ENCODE data around the gene PID1.

Gene PID1

DNA sequence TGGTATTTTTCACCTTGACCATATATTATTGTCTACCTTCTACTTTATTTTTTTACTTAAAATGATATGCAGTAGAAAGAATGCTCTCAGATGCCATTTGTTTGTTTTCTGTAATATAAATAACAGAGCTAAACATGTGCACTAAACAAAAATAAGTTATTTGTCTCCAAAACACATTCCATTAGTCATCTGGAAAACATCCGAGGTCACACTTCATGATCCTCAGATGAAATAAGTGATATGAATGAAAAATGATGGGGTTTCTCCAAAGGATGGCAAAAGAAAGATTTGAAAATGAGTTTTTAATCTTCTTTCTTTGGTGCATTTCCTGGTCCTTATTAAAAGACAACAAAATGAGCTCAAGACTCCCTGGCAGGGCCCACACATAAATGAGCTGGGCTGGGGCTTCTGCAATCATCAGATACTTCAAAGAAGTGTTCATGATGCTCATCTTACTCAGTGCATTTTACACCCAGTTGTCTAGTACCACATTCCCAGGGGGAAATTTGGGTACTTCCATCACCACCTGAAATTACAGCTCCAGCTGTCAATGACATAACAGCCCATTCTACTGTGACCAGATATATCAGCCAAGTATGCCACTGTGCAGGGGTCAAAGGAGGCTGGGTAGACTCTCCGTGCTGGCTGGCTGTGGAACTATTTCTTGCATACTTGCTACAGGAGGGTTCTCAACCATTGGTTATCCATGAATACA, 283.5 kb downstream of the PID1 start:
- DNase-seq: no peak

DNA sequence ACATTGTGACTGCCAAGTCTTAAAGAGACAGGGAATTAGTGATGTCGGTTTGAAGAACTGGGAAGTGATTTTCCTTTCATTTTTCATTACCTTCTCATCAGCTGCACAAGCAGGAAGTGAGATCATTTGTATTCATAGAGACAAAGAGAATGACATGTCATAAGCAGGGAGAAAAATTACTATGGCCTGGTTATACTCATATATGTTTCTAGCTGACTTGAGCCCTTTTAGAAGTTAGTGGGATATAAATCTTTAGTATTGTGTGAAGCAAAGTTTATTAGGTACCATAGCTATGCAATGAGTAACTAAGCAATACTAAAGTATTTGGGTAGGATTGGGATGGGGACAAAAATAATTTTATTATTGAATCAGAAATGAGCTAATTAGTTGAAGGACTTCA, 284.1 kb downstream of the PID1 start:
- DNase-seq: no peak

DNA sequence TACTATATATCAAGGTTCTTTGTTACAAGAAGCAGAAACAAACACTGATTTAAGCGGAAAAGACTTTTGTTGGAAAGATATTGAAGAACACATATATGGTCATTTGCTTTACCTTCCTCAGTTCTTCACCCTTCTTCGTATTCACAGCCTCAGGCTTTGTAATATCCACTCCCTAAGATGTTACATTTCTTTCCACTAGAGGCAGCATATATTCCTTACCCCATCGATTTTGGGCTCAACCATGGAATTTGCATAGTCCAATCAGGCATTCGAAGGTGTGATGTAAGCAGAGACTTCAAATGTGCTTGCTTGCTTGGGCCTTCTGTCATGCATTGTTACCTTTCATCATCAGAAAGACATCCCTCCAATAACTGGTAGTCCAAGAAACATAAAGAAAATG, 287.4 kb downstream of the PID1 start:
- no peak for DNase-seq

DNA sequence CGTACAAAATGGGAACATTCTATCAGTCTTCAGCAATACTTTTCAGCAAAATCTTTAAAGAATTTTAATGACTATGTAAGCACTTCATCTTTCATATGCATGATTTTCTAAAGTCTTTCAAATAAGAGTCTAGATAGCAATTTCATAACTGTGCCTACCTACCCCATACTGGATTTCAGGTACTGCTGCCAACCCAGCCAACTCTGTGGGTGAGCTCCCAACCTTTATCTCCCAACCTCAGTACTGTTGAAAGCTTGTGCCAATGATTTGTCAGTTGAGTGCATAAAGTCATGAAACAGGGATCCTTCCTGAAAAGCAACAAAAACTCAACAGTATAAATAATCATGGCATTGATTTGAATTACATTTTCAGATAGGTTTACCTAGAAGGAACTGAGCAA, 296.9 kb downstream of the PID1 start:
- no peak for DNase-seq
